Upper lobe of left lung (tissue), 4 donors: ENCODE measurements around the gene AGK.

ENCODE experiments used
- CTCF ChIP-seq, 6 experiments: fragments of 450-650 bp in 4 of 6; fragments of 200-600 bp in 2 of 6; sonication (generic) in 2 of 6; IDR thresholded peaks; one replicate each; pipeline ENCODE4 v1.5.1; 2016 to 2019; ENCODE audit warnings: antibody characterized with exemption in 6 of 6
- POLR2A ChIP-seq, 4 donors: fragments of 450-650 bp; IDR thresholded peaks; one replicate each; pipeline ENCODE4 v1.5.1; 2016 to 2017; ENCODE audit warnings: antibody characterized with exemption in 4 of 4, mild to moderate bottlenecking in 2 of 4
- POLR2AphosphoS5 ChIP-seq, 2 donors: sonication (generic); formaldehyde crosslinking; IDR thresholded peaks; one replicate each; pipeline ENCODE4 v1.5.1; 2017; ENCODE audit warnings: antibody characterized with exemption in 2 of 2

- TF ChIP-seq POLR2A (IDR thresholded peaks at IDR 0.05) = no peak
- no peak for TF ChIP-seq POLR2AphosphoS5 (IDR thresholded peaks at IDR 0.05)
- TF ChIP-seq CTCF (IDR thresholded peaks at IDR 0.05) = no peak
Observed at GRCh38 chr7:141575164-141575563, 24.0 kb downstream of the AGK start.
